Ramos (cell line): Measurements from ENCODE around the gene LRP1.

ENCODE experiments used
- in situ Hi-C: fragments of 300-500 bp; cut with MboI; formaldehyde crosslinking; loops from one replicate; pipeline ENCODE4 v1.14.3; 2022; ENCODE audit warnings: low sequenced_read_pairs; ENCODE audit not compliant: unreplicated experiment

LRP1 gene

DNA sequence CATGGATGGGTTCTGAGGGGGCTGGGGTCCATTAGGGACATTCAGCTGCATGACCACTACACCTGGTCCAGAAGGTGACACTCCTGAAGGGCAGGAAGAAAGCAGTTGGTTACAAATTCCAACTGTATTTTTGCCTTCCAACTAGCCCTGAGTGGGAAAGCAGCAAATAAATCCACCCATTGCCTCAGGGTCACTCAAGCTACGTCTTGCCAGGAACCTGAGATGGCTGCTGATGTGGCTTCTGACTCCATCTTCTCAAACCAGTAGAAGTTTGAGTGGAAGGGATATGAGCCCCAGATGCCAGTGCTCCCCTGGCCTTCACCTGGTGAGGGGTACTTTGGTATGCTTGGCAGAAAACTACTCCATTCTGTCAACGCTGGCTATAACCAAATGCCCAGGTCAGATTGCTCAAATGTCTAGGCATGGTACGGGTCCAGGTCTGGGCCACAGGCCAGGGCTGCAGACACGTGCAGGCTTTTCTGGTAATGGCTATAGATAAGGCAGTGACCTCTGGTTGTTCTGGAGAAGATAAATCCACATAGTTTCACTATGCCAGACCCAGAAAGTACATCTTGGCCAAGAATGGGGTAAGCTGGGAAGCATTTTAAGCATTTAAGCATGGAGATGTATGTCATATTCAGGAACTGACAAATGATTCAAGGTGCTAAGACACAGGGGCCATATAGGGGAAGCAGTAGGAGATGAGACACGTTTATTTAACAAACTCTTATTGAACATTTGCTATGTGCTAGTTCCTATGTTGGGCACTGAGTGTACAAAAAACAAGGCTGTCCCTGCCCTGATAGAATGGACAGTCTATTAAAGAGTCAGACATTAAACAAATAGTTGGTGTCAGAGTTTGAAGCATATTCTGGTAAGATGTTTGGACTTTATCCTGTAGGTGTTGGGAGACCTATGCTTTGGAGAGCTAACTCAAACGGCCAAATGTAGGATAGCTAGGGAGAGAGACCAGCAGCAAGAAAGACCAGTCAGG, 131.0 kb downstream of the LRP1 start:
- in situ Hi-C loops = no loop called here

DNA sequence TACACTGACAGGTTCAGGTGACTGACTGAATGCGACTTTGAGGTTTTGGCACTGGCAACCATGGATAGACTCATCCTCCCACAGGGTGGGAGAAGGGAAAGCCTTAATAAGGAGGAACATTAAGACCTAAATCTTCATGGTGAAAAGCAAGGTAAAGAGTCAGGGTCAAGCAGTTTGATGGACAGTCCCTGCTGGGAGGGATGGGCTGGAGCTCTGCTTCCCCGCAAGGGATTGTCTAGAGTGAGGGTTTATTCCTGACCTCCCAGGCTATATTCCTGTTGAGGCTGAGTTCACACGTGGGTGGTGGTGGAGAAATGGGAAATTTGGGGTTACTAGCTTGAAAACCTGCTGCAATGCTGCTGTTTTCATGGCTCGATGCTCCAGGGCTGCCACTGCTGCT, 132.1 kb downstream of the LRP1 start:
- in situ Hi-C loops = no loop called here

DNA sequence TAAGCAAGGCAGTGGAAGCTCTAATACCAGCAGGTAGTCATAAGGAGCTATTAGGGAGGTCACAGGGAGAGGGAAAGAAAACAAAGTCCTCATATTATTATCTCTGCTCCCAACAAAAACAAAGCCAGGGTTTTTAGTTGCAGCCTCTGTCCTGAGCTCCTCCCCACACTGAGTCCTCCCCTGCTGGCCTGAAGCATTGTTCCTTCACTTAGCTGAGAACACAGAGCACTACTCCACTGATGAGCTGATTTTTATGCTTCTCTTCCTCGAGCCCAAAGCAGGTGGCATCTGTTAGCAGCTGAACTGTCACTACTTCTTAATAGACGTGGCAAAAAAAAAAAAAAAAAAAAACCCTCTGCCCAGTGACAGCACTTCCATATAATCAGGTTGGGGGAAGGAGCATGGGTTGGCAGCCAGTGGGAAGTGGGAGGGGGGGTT, 133.2 kb downstream of the LRP1 start:
- in situ Hi-C loops = no loop called here

DNA sequence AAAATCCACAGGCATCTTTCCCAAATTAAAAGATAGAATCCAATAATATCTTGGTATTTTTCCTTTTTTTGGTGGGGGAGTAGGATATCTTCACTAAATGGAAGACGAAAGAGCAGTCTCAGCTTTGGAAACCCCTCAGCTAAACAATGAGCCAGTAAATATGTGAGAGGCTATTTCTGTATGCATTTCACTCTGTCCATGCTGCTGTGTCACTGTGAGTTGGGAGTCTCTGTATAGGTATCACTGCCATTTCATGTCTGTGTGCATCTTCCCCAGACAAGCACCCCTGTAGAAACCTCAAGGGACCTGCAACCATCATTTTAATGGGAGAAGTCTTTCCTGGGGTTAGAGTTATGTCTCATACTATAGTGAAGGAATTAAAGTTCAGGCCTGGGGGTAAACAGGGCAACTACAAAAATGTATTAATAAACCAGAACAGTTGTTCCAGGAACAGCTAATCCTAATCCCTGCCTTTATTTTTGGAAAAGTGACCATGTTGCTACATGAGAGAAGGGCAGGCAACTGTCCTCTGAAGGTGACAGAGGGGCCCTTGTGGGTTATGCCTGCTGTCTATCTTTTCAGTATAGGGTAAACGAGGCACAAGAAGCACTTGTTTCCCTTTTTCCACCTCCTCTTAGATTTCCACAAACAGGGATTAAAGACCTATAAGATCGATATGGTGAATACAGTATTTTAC, 134.0 kb downstream of the LRP1 start:
- in situ Hi-C loops = no loop called here
